Measurements from ENCODE around the gene SLC31A1.

SLC31A1 gene

DNA sequence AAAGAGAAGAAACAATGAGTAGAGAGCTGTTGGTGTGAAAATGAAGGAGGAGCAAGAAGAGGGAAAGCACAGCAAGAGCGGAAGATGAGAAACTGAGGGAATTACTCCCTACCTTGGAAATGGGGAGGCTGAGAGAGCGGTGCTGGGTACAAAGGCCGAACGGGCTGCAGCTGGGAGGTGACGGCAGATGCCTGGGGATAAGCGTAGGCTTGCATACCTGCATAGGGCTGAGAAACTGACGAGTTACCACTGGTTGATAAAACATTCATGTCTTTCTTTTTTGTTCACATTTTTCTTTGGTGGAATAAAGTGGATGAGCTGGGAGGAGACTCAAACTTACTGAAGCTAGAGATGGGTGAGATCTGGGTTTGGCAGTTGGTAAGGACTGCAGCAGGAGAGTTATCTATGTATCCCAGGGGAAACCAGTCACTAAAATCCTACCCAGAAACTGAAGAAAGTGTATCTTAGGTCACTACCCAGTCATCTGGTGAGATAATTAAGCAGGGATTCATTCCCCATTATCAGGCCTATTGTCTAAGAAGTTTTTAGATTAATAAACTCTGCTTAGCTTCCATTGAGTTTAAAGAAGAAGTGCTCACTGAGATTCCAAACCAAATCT, 35.1 kb upstream of the SLC31A1 start:
- H3K79me2 ChIP-seq (ENCODE audit: control insufficient read depth, insufficient read depth, low read length, unreplicated experiment), result peaks cover 4% of the 10 kb centered on the region
- H3K27ac ChIP-seq (ENCODE audit: low read depth, low read length), result no peak overlapping the region
- H3K4me1 ChIP-seq (ENCODE audit: control insufficient read depth, insufficient read depth, low read length, unreplicated experiment), result peaks cover 41% of the 10 kb centered on the region
- peaks cover 41% of the 10 kb centered on the region for H3K36me3 ChIP-seq (ENCODE audit: insufficient read depth, low read length)
- H3K4me3 ChIP-seq (ENCODE audit: low read depth, low read length), result no peak overlapping the region
- no peak overlapping the region for H2AFZ ChIP-seq (ENCODE audit: low read length, unreplicated experiment)
- H3K27me3 ChIP-seq (ENCODE audit: insufficient read depth, low read length), result no peaks in the 10 kb centered on the region

DNA sequence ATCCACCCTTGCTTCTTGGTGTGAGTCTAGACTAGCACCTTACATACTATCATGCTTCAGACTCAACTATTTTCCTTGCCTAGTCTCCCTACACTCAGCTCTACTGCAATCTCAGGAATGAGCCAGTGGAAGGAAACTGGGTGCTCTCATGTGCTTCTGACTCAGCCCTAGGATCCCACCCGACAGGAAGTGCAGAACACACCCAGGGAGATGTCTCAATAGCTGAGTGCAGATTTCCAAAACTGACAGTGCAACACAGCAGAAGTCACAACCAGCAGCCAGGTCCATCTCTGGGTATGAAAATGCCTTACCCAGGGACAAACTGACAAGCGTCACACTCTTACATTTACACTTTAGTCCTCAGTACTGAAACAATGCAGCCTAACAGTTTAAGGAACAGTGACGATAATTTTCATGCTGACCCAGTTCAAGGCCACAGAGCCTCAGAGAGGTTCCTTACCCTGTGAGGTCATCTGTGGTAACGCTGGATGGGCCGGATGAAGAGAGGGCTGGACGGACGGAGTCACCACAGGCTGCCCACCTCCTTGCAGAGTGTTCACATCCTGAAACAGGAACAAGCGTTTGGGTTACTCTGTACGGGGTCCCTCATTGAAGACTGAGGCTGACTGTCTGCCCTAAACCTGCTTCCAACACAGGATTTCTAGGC, 33.3 kb upstream of the SLC31A1 start:
- Histone ChIP-seq H2AFZ (ENCODE audit: low read length, unreplicated experiment) (no peak overlapping the region), H3K36me3 (ENCODE audit: insufficient read depth, low read length) (peaks cover 25% of the 10 kb centered on the region; the same call in 1 of the 2 replicates), H3K4me1 (ENCODE audit: control insufficient read depth, insufficient read depth, low read length, unreplicated experiment) (peaks cover 41% of the 10 kb centered on the region), H3K4me3 (ENCODE audit: low read depth, low read length) (peak overlapping the region; percentile 27), H3K27me3 (ENCODE audit: insufficient read depth, low read length) (no peaks in the 10 kb centered on the region), H3K27ac (ENCODE audit: low read depth, low read length) (peak overlapping the region; percentile 80), H3K79me2 (ENCODE audit: control insufficient read depth, insufficient read depth, low read length, unreplicated experiment) (peaks cover 4% of the 10 kb centered on the region)

DNA sequence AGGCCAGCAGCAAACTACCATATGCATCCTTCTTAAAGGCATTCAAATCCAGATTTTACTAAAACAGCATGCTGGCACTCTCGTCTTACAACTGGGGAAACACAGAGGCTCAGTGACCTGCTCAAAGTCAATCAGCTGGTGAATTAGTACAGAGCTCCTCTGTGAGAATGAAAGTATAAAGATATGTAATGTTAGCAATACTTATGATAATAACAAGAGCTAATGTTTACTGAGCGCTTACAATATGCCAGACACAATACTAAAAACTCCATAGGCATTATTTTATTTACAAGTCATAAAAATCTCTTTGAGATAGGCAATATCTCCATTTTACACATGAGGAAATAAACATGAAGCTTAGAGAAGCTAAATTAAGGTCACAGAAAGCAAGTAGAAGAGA, 28.9 kb upstream of the SLC31A1 start:
- H3K27ac ChIP-seq (ENCODE audit: low read depth, low read length), result no peak overlapping the region
- H3K27me3 ChIP-seq (ENCODE audit: insufficient read depth, low read length), result no peaks in the 10 kb centered on the region
- peaks cover 7% of the 10 kb centered on the region; the same call in 1 of the 2 replicates for H3K36me3 ChIP-seq (ENCODE audit: insufficient read depth, low read length)
- no peak overlapping the region for H2AFZ ChIP-seq (ENCODE audit: low read length, unreplicated experiment)
- H3K4me3 ChIP-seq (ENCODE audit: low read depth, low read length), result no peak overlapping the region
- H3K4me1 ChIP-seq (ENCODE audit: control insufficient read depth, insufficient read depth, low read length, unreplicated experiment), result peaks cover 14% of the 10 kb centered on the region
- no peaks in the 10 kb centered on the region for H3K79me2 ChIP-seq (ENCODE audit: control insufficient read depth, insufficient read depth, low read length, unreplicated experiment)

DNA sequence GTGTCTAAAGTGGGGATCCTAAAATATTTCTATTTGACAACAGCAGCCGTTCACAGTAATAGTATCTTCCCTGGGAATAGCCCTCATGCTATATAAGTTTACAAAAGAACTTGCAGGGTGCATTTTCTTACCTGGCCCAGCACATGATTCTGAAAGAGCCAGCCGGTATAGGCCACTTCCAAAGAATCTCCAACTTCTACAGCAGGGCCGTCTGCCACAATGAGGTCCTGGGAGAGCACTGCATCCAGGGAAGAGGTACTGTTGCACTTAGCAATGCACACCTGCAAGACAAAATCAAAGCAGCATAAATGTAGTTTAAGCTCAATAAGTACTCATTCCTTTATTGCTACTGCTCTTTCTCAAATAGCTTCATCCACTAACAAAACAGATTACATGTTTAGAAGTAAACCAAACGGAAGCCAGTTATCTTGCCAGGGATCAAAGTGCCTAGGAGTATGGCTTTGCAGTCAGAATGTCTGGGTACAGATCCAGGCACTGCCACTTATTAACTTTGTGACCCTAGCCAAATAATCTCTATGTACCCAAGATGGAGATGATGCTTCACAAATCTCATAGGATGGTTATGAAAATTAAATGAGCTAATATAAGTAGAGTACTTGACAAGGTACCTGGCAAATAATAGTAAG, 21.5 kb upstream of the SLC31A1 start:
- H3K4me1 ChIP-seq (ENCODE audit: control insufficient read depth, insufficient read depth, low read length, unreplicated experiment), result no peaks in the 10 kb centered on the region
- H3K4me3 ChIP-seq (ENCODE audit: low read depth, low read length), result no peak overlapping the region
- H3K27me3 ChIP-seq (ENCODE audit: insufficient read depth, low read length), result no peaks in the 10 kb centered on the region
- H2AFZ ChIP-seq (ENCODE audit: low read length, unreplicated experiment), result no peak overlapping the region
- H3K36me3 ChIP-seq (ENCODE audit: insufficient read depth, low read length), result peaks cover 34% of the 10 kb centered on the region
- H3K27ac ChIP-seq (ENCODE audit: low read depth, low read length), result no peak overlapping the region
- no peaks in the 10 kb centered on the region for H3K79me2 ChIP-seq (ENCODE audit: control insufficient read depth, insufficient read depth, low read length, unreplicated experiment)

DNA sequence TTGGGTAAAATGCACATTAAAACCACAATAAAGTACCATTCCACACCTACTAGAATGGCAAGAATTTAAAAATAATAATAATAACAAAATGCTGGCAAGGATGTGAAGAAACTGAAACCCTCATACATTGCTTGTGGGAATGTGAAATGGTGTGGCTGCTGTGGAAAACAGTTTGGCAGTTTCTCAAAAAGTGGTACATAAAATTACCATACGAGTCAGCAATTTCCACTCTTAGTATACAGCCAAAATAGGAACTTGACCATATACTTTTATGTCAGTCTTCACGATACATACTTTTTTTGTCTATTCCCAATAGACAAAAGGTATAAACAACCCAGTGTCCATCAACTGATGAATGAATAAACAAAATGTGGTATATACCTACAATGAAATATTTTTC, 15.9 kb upstream of the SLC31A1 start:
- no peaks in the 10 kb centered on the region for H3K27me3 ChIP-seq (ENCODE audit: insufficient read depth, low read length)
- no peak overlapping the region for H2AFZ ChIP-seq (ENCODE audit: low read length, unreplicated experiment)
- no peak overlapping the region for H3K27ac ChIP-seq (ENCODE audit: low read depth, low read length)
- H3K4me1 ChIP-seq (ENCODE audit: control insufficient read depth, insufficient read depth, low read length, unreplicated experiment), result no peaks in the 10 kb centered on the region
- no peaks in the 10 kb centered on the region for H3K79me2 ChIP-seq (ENCODE audit: control insufficient read depth, insufficient read depth, low read length, unreplicated experiment)
- peaks cover 35% of the 10 kb centered on the region for H3K36me3 ChIP-seq (ENCODE audit: insufficient read depth, low read length)
- no peak overlapping the region for H3K4me3 ChIP-seq (ENCODE audit: low read depth, low read length)

DNA sequence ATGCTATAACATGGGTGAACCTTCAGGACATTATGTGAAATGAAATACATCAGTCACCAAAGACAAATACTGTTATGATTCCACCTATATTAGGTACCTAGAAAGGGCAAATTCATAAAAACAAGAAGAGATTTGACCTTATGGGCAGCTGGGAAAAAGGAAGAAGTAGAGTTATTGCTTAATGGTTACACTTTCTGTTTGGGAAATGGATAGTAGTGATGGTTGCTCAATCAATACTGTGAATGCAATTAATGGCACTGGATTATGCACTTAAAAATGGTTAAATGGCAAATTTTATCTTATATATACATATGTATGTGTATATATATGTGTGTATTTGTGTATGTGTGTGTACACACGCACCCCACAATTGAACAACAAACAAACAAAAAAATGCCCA, 15.5 kb upstream of the SLC31A1 start:
- Histone ChIP-seq H3K79me2 (ENCODE audit: control insufficient read depth, insufficient read depth, low read length, unreplicated experiment) (no peaks in the 10 kb centered on the region), H2AFZ (ENCODE audit: low read length, unreplicated experiment) (no peak overlapping the region), H3K4me3 (ENCODE audit: low read depth, low read length) (no peak overlapping the region), H3K27me3 (ENCODE audit: insufficient read depth, low read length) (no peaks in the 10 kb centered on the region), H3K4me1 (ENCODE audit: control insufficient read depth, insufficient read depth, low read length, unreplicated experiment) (no peaks in the 10 kb centered on the region), H3K27ac (ENCODE audit: low read depth, low read length) (no peak overlapping the region), H3K36me3 (ENCODE audit: insufficient read depth, low read length) (peaks cover 35% of the 10 kb centered on the region)

DNA sequence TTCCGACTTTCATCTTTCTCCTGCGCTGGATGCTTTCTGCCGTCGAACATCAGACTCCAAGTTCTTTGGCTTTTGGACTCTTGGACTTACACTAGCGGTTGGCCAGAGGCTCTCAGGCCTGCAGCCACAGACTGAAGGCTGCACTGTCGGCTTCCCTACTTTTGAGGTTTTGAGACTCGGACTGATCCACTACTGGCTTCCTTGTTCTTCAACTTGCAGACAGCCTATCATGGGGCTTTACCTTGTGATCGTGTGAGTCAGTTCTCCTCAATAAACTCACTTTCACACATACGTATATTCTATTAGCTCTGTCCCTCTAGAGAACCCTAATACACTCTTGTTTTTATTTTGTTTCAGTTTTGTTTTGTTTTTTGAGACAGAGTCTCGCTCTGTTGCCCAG, 10.5 kb upstream of the SLC31A1 start:
- no peak overlapping the region for H2AFZ ChIP-seq (ENCODE audit: low read length, unreplicated experiment)
- H3K4me1 ChIP-seq (ENCODE audit: control insufficient read depth, insufficient read depth, low read length, unreplicated experiment), result peaks cover 5% of the 10 kb centered on the region
- no peaks in the 10 kb centered on the region for H3K27me3 ChIP-seq (ENCODE audit: insufficient read depth, low read length)
- no peak overlapping the region for H3K27ac ChIP-seq (ENCODE audit: low read depth, low read length)
- H3K36me3 ChIP-seq (ENCODE audit: insufficient read depth, low read length), result peaks cover 17% of the 10 kb centered on the region; the same call in 1 of the 2 replicates
- H3K79me2 ChIP-seq (ENCODE audit: control insufficient read depth, insufficient read depth, low read length, unreplicated experiment), result peaks cover 26% of the 10 kb centered on the region
- H3K4me3 ChIP-seq (ENCODE audit: low read depth, low read length), result no peak overlapping the region

DNA sequence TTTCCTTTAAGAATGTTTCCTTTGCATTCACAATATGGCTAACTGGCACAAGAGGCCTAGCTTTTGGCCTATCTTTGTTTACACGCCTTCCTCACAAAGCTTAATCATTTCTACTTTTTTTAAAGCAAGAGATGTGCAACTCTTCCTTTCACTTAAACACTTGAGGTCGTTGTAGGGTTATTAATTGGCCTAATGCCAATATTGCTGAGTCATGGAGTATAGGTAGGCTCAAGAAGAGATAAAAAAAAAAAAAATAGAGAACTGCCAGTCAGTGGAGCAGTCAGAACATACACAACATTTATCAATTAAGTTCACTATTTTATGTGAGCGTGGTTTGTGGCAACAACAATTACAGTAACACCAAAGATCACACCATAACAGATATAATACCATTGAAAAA, 6.2 kb upstream of the SLC31A1 start:
- peaks cover 63% of the 10 kb centered on the region for H3K79me2 ChIP-seq (ENCODE audit: control insufficient read depth, insufficient read depth, low read length, unreplicated experiment)
- H3K27me3 ChIP-seq (ENCODE audit: insufficient read depth, low read length), result no peaks in the 10 kb centered on the region
- H3K27ac ChIP-seq (ENCODE audit: low read depth, low read length), result no peak overlapping the region
- H3K36me3 ChIP-seq (ENCODE audit: insufficient read depth, low read length), result peaks cover 8% of the 10 kb centered on the region; the same call in 1 of the 2 replicates
- H3K4me3 ChIP-seq (ENCODE audit: low read depth, low read length), result no peak overlapping the region
- peaks cover 18% of the 10 kb centered on the region for H3K4me1 ChIP-seq (ENCODE audit: control insufficient read depth, insufficient read depth, low read length, unreplicated experiment)
- no peak overlapping the region for H2AFZ ChIP-seq (ENCODE audit: low read length, unreplicated experiment)

DNA sequence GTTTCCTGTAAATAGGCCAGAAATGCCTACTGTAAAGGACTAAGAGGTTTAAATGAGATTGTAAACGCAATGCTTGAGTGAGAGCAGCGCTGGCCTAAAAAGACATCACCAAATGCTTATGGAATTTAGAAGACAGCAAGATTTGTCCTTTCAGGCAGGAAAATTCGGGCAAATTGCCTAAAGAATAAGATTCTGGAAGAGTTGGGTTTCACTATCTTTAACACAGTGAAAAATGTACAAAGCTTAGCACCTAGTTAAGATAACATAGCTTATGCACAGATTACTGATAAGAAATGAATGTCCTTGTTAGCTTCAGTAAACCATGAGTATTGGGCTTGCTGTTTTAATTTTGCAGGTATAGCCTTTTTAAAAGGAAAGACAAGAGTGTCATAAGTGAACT, 4.9 kb upstream of the SLC31A1 start:
- peaks cover 8% of the 10 kb centered on the region; the same call in 1 of the 2 replicates for H3K36me3 ChIP-seq (ENCODE audit: insufficient read depth, low read length)
- peaks cover 72% of the 10 kb centered on the region for H3K79me2 ChIP-seq (ENCODE audit: control insufficient read depth, insufficient read depth, low read length, unreplicated experiment)
- peaks cover 19% of the 10 kb centered on the region for H3K4me1 ChIP-seq (ENCODE audit: control insufficient read depth, insufficient read depth, low read length, unreplicated experiment)

DNA sequence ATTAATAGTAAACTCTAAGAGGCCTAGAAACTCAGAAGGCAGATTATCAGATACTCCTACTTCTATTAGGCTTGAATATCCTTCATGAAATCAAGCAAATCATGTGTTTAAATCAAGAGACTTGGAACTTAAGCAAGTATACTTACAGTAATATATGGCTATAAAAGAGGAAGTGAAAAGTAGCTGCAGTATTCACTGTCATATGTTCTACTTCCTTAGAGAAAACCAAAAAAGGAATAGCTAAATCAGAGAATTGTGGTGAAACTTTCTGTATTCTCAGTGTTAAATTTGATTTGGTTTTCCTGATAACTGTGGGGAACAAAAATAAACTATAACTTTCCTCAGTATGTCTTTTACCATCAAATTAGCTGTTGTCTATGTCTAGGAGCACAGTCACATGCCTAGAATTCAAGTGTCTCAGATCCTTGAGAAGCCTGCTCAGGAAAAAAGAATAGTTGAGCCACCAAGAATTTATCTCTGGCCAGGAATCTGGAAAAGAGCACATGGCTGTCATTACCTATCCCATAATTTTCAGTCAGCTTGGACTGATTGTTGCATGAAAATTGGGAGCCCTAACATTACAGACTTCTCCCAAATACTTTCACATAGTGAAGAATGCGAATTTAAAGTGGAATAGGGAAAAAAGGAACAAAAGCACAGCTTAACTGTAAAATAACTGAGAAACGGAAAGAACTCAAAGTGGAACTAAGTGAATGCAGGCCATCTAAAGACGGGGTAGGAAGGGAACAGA, 2.0 kb upstream of the SLC31A1 start:
- Histone ChIP-seq H3K4me1 (ENCODE audit: control insufficient read depth, insufficient read depth, low read length, unreplicated experiment) (peaks cover 25% of the 10 kb centered on the region), H2AFZ (ENCODE audit: low read length, unreplicated experiment) (no peak overlapping the region), H3K27ac (ENCODE audit: low read depth, low read length) (no peak overlapping the region), H3K79me2 (ENCODE audit: control insufficient read depth, insufficient read depth, low read length, unreplicated experiment) (peaks cover 83% of the 10 kb centered on the region), H3K36me3 (ENCODE audit: insufficient read depth, low read length) (peaks cover 8% of the 10 kb centered on the region; the same call in 1 of the 2 replicates), H3K4me3 (ENCODE audit: low read depth, low read length) (peak overlapping the region; percentile 84), H3K27me3 (ENCODE audit: insufficient read depth, low read length) (no peaks in the 10 kb centered on the region)

More for the DNA sequence above, 4.9 kb upstream of the SLC31A1 start:
- Histone ChIP-seq H2AFZ (ENCODE audit: low read length, unreplicated experiment) (no peak overlapping the region), H3K27ac (ENCODE audit: low read depth, low read length) (no peak overlapping the region), H3K4me3 (ENCODE audit: low read depth, low read length) (no peak overlapping the region), H3K27me3 (ENCODE audit: insufficient read depth, low read length) (no peaks in the 10 kb centered on the region)

Data from ACC112 (cell line).